HG03378 (cell line): Measurements from ENCODE around the gene TMEM269.

Source experiments
- ATAC-seq: cut with Tn5 transposase; IDR thresholded peaks from one replicate; pipeline ENCODE4 v1.9.1; 2021; ENCODE audit warnings: mild to moderate bottlenecking, moderate library complexity; ENCODE audit not compliant: unreplicated experiment

TMEM269 gene, protein sequence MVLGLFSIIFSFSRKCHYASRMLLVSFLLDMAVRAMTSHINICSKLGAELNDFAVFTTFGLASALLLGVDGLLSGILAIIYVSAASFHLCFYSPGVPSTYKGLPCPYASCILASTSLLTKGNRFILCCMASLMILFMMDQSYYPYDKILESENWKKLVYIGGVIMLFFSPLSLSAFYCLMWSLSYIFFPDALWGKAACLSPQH

DNA sequence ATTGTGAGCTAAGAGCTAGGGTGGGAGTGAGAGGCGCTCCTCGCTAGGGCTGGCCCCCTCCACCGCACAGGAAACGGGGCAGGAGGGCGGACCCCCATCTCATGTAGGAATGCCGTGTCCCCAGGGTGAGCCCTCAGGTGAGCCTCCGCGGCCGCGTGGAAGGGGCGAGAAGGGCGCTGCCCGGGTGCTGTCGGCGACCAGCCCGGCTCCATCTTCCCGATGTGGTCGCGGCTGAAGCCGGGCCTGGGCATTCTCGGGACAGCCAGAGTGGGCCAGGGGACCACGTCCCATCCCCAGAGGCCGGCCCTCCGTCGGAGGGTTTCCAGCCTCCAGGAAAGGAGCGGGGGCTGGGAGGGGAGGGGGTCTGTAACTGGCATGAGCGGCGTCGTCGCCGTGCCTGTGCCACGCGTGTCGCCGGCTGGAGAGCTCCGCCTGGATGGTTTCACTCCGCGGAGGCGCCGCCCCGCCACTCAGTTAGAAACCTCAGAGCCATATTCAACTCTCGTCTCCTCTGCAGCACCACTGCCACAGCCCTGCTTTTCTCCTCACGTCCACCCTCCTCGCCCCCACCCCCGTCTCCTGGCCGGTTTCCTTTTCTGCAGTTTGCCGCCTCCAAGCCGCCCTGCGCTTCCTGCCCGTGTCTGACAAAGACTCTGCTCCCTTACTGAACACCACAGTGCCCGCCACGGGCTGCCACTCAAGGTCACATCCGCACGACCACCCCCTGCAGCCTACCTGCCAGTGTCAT is at the start of gene TMEM269:
TSS of gene TMEM269 (plus strand) at position 46 of the 748 bp plus-strand sequence. CDS start 4,903 bp downstream, outside the sequence.
- no peak for ATAC-seq

DNA sequence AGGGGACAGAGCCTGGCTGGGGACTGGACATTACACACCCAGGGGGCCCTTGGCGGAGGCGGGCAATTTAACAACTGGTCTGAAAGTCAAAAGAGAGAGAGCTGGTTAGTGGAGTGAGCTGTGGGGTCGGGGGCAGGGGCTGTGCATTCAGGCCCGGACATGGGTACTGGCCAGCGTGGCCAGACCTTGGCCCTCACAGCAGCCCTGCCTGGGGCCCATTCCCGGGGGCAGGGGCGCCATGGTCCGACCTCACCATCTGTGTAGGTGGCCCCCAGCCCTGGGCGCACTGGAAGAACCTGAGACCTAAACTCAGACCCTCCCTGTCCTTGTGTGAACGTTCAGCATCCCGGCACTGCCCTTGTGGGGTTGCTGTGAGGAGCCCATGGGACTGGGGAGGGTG is 49.7 kb upstream of the TMEM269 start:
- no peak for ATAC-seq

DNA sequence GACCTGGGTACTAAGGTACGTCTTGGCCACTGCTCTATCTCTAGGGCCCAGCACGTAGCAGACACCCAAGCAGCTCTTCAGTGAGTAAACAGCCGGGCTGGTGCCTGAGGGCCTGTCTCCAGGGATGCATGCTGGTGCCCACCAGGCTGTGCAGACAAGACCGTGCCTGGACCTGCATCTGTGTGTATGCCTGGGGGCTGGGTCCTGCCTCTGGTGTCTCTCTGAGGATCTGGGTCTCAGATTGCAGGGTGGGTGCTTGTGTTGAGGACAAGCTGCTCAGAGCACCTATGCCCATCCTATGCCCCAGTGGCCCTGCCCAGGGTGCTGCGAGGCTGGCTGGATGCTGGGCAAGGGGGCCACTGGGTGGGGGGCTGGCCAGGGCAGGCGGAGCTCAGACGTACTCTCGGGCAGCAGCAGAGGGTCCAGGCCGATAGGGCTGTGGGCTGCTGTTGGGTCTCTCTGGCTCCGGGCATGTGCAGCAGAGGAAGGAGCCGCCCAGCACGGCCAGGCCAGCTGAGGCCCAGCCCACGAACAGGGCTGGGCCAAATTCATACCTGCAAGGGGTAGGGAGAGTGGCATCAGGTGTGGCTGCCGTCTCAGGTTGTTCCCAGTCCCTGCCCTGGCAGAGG is 49.2 kb upstream of the TMEM269 start:
- no peak for ATAC-seq

DNA sequence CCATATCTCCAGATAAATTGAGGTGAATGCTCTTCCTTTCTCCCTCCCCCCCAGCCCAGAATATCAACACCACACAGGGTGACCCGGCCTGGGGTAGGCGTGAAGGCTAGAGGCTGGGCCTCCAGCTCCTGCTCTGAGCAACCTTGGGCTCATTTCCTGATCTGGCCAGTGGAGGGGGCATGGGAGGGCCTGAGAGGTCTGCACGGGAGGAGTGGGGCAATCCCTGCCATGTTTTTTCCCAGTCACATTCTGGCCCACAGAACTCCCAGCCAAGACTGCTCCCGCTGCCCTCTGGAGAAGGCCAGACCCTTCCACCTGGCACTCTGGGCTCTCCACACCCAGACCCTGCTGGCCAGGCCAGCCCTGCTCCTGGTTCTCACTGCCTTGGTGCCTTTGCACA is 48.6 kb upstream of the TMEM269 start:
- ATAC-seq: no peak

DNA sequence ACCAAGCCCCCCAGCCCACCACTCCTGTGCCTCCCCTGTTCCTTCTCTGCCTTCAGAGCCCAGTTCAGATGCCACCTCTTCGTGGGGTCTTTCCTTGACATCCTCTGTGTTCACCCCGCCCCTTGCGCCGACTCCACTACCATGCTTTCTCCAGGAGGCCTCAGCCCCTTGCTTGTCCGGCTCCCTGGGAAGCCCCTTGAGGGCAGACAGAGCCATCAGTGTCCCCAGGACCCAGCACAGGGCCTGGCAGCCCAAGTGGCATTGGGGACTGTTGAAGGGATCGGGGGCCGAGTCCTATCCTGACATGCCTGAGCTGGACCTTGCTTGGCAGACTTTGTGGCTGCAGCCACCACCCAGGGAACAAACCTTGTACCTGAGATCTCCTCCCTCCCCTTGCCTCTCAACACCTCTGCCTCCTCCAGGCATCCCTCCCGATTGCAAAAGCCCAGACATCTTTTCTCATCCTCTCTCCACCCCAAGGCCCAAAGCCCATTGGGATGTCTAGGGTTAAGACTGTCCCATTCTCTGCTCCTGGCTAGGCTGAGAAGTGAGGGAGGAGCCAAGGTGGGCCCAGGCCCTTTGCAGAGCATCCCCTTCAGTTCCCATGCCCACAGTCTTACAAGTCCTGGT is 48.1 kb upstream of the TMEM269 start:
- no peak for ATAC-seq

DNA sequence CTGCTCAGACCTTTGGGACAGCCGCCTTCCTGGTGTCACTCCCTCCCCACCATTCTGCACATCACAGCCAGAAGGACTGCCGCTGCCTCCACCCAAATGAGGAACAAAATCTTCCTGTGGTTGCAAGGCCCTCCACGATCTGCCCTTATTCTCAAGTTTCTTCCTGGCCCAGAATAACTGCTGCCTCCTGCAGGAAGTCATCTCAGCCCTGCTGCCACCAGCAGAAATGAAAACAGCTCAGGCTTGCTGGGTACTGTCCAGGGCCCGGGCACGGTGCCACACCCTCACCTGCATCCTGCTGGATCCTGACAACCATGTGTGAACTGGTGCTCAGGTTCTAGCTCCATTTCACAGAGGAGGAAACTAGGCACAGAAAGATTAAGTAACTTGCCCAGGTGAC is 47.5 kb upstream of the TMEM269 start:
- ATAC-seq: no peak

DNA sequence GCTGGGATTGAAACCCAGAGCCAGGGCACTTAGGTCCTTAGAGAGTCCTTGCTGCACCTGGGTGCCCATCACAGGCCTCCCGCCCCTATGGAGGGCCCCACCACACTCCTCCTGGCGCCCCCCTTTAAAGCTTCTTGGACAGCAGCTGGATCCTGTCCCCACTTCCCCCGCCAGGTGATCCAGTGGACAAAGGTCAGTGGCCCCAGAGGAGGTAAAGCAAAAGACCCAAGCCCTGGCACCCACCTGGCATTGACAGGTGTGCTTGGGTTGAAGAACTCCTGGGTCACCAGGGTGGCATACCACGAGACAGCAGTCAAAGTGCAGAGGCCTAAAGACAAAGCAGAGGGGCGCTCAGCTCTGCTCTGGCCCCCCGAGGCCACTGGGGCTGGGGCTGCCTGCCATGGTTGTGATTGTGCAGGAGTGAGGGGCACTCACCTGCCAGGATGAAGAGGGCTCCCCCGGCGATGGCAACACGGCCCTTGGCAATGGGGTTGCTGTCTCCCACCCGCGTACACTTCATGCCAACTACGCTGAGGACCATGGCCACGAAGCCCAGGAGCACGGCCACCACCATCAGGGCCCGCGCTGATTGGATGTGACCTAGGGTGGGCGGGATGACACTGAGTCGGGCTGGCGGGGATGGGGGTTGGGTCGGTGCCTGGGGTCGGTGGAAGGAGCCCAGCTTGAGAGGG is 46.7 kb upstream of the TMEM269 start:
- ATAC-seq: no peak

DNA sequence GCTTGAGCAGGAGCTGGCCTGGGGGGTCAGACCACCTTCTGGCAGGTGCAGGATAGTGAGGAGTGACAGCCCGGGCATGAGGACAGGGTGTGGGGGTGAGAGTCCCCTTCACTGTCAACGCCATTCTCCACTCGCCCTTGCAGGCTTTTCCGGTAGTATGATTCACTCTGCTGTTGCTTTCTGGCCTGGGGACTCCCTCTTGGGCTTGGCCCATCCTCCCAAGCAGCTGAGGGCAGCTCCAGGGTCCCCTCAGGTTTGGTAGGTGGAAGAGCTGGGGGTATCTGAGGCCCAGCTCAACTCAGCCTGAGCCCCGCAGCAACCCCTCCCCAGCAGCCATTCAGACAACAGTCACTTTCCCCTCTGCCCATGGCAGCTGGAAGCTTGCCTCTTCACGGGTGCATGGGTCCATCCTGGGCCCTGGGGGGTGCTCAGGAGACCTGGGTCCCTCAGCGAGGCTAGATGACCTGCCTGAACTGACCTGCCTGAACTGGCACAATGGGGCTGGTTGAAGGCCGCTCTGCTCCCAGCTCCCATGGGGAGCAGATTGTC is 46.0 kb upstream of the TMEM269 start:
- ATAC-seq: no peak

DNA sequence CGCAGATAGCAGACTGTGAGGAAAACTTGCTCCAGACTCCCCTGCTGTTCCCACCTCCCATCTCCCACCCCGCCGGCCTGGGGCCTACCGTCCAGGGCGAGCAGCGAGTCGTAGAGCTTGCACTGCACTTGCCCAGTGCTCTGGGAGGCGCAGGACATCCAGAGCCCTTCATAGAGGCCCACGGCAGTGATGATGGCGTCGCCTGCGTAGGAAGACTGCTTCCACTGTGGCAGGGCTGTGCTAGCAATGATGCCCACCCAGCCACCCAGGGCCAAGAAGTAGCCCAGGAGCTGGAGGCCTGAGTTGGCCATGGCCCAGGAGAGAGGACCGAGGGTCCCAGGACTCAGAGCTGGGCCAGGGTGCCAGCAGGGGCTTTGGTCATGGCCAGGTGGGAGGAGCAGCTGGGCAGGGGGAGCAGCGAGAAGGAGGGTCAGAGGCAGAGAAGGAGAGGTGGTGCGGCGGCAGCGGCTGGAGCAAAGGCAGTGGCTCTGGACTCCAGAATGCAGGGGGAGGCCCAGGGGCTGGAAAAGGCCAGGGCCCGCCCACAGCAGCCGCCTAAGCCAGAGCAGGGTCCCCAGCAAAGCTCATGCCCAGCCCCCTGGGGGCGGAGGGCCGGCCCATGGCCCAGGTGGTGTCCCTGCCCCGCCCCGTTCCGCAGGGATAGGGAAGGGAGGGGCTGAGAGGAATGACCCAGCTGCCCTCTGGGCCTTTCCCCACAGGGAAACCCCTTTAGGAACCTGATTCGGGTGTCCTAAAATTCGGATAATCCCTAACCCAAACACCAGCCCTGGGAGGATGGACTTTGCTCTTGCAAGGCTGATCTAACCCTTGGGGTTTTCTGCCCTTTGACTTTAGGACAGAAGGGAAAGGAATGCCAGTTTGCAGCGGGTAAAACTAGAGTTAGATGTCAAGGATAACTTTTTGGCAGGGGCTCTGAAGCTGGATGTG is 44.8 kb upstream of the TMEM269 start, which contains the start of gene CLDN19:
TSS of gene CLDN19 (minus strand) at position 484 of the 948 bp plus-strand sequence. CDS start at position 311, 173 bp downstream.
- no peak for ATAC-seq

DNA sequence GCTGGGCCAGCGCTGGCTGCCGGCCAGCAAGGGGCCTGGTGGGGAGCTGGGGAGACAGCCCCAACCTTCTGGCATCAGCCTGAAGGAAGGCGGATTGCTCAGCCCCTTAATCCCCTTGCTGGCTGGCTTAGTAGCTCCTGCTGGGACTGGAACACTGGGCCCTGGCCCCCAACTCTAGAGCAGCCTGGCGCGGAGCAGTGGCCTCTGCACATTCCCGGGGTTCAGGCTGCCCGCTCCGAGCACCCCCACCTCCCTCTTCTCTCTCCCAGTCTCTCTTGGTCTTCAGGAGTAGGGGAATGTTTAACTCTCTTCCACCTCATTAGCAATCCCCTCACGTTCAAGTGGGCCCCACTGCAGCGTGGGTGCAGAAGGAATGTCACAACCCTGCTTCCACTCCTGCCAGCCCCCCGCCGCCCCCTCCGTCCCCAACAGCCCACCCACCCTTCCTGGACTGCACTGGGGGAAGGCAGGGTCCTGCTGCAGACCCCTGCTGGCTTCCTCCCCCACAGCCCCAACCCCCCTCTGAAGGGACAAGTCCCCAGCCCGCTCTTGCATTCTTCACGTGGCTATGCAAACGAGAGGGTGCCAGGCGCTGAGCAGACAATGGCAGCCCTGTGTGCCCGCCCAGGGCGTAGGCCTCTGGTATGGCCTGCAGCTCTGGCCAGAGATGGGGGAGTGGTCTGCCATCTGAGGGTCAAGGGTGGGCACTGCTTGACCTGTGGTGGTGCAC is 43.8 kb upstream of the TMEM269 start:
- ATAC-seq: no peak

DNA sequence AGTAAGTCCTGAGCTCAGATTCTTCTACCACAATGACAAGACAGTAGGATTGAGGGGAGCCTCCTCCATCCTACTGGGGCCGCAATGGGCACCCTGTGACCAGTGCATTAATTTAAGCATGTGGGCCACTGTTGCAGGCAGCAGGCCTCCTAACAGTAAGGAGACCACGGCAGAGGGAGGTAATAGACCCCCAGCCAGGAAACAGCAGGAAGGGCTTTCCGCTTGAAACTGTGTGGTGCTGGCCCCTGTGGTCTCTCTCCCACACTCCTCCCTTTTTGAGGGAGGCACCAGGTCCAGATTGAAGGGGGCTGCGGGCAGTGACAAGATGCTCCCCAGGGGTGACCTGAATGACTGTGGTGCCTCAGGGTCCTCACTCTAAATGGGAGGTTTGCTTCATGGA is 43.1 kb upstream of the TMEM269 start:
- no peak for ATAC-seq

DNA sequence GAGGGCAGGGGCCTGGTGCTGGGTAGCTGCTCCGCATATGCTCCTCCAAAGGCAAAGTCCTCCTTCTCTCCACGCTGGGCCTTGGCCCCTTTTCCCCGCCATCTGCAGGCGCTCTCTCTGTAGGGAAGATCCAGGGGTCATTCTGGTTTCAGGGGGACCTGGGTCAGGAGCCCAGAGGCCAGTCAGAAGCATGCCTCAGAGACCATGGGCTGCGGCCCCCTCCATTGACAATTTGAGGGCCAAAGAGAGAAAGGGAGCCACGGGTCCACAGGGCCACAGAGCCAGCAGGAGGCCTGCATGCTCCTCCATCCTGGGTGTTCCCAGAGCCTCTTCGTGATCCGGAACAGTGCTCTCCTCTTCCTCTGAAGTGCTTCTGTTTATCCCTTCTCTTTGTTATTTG is 42.6 kb upstream of the TMEM269 start:
- no peak for ATAC-seq

DNA sequence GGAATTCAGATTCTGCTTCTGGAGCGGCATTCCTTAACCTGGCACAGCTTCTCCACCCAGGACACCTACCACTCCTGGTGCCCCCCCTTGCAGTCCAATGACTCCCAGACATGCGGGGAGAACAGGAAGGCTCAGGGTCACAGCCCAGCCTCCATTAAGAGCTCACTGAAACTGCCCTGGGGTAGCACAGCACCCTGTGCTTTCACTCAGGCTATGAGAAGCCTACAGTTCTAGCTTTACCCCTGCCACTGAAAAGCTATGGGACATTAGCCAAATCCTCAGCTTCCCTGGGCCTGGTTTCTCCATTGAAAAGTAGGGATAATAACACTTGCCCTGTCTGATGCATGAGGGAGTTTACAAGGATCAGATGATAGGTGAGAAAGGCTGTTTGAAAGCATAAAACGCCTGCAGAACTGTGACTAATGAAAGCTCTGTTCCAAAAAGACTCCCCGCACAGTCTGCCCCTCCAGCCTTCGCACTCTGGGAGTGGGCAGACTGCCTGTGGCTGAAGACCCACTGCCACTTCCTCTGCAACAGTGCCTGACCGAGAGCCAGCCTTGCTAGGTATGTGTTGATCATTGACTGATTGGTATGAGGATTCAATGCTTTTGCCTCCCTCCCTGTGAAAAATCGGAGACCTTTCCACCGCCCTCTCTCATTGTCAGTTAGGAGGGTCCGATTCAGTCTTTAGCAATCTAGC is 42.0 kb upstream of the TMEM269 start:
- no peak for ATAC-seq

DNA sequence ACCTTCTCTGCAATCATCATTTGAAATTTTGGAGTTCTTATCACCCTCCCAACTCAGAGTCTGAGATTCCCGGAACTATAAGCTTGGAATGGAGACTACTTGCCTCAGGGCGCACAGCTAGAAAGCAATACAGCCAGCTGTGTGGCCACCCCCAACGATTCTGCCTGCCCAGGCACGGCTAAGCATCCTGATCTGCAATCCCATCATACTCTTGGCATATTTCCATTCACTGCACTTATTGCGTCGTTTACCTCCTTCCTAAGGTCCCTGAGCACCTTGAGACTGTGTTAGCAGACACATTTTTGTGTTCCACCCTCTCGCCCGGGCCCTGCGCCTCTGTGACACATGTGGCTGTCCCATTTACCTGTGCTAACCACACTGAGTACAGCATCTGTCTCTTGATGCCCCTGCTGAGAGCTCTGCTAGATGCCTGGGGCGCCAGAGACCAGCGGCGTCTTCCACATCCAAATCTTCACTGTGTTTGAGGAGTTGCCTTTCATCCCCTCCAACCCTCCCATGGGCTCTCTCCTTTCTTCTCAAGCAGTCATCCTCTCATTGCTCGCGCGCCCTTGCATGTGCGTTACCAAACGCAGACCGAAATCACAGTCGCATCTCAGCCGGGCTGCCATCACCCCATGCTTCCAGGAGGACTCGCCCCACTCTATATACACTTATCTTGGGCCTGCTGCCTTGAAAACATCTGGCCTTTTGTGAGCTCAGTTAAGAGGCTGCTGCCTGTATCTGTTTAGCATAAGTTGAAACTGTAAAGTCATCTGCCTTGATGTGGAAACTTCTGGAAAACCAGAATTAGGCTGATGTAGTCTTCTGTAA is 41.3 kb upstream of the TMEM269 start:
- no peak for ATAC-seq

DNA sequence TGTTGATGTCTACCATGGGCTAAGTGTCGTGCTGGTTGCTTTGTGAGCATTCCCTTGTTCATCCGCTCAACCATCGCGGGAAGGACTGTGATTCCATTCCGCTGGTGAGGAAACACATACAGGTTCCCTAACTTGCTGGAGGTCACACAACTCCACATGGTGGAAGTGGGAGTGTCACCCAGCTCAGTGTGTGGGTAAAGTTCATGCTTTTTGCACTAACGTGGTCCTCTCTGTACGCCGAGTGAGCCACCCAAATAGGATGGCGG is 40.7 kb upstream of the TMEM269 start:
- ATAC-seq: no peak

DNA sequence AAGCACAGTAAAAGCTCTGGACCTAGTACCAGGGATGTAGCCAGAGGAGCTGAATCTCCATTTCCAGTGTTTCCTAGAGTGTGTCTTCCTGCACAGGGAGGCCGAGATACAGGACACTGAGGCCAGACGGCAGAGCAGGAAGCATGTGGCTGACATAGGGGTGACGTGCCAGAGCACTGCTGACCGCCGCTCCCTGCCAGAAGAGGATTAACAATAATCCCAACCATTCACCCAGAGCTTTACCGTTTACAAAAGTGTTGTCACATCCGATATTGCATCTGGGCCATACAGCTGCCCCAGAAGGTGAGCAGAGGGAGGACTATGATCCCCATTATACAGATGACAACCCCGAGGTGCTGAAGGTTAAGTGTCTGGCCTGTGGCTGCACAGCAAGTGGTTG is 38.9 kb upstream of the TMEM269 start:
- no peak for ATAC-seq

DNA sequence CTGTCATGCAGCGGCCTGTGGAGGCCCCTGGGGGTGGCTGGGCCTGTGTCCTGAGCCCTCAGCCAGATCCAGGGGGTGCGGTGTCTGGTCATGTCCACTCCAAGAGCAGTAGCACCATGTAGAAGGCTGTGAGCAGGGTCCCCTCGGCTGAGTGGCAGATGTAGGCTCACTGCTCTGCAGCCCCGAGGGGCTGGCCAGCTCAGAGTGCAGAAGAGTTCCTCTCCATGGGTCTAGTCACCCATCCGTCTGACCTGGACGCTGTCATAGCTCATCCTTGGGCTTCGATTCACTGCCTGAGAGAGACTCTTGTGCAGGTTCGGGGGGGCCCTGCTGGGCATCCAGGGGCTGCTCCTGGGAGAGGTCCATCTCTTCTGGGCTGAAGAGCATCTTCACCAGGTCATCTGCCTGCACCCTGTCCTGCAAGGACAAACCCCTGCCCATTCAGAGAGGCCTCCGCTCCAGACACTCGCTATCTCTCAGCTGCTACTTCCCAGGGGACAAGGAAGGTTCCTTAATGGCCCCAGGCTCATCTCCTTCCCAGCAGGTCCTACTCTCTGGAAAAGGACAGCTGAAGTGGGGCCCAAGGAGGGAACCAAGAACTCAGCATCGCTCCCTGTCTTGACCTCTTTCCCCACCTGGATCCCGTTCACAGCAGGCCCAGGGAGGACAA is 38.2 kb upstream of the TMEM269 start:
- ATAC-seq: no peak
